Neural progenitor cell (in vitro differentiated cells): ENCODE measurements around the gene PRDX5.

Experiments
- EZH2 ChIP-seq: fragments of 200-600 bp; sonication (generic); IDR thresholded peaks from 2 replicates; pipeline ENCODE4 v1.6.1; 2017; ENCODE audit warnings: antibody characterized with exemption, mild to moderate bottlenecking, moderate library complexity
- EZH2phosphoT487 ChIP-seq: fragments of 200-600 bp; sonication (generic); IDR thresholded peaks from 2 replicates; pipeline ENCODE4 v1.6.1; 2017; ENCODE audit warnings: antibody characterized with exemption
- TF ChIP-seq, protein P1 (sequence below): fragments of 200-600 bp; sonication (generic); IDR thresholded peaks from 2 replicates; pipeline ENCODE4 v1.5.1; 2017; ENCODE audit warnings: antibody characterized with exemption, mild to moderate bottlenecking

DNA sequence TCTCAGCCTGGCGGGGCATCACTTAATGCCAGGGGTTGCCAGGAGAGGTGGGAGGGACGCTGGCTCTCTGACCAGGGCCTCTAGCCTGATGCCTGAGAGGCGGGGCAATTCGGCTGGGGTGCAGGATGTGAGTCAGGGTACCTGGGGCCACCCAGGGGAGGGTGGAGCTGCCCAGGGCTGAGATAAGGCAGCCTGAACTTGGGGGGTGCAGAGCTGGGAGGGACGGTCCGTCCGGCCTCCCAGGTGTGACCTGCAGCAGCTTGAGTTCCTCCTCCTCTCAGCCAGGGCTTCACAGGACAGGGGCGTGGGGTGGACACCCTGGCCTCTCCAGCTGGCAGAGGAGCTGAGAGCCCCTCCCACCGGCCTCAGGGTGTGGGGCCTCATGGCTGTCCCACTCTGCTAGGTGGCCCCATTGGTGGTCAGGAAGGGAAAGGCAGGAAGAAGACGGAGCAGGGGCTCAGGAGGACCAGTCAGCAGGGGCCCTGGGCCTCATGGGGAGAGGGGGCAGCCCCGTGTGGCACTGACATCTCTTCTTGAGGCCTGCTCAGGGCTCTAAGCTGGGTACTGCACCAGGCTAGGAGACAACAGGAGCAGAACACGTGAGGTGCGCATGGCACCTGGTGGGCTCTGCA lies 40.1 kb downstream of the PRDX5 start:
- TF ChIP-seq, protein P1, sequence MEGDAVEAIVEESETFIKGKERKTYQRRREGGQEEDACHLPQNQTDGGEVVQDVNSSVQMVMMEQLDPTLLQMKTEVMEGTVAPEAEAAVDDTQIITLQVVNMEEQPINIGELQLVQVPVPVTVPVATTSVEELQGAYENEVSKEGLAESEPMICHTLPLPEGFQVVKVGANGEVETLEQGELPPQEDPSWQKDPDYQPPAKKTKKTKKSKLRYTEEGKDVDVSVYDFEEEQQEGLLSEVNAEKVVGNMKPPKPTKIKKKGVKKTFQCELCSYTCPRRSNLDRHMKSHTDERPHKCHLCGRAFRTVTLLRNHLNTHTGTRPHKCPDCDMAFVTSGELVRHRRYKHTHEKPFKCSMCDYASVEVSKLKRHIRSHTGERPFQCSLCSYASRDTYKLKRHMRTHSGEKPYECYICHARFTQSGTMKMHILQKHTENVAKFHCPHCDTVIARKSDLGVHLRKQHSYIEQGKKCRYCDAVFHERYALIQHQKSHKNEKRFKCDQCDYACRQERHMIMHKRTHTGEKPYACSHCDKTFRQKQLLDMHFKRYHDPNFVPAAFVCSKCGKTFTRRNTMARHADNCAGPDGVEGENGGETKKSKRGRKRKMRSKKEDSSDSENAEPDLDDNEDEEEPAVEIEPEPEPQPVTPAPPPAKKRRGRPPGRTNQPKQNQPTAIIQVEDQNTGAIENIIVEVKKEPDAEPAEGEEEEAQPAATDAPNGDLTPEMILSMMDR, result no peak
- TF ChIP-seq EZH2 (no peak), EZH2phosphoT487 (no peak)
